Inferior parietal cortex (tissue), 1 donor: Measurements from ENCODE around the gene TARS2.

Experiments used
- DNase-seq: peaks from one replicate; pipeline ENCODE4 v3.0.0-alpha.2; 2016; ENCODE audit errors: extremely low spot score

Gene TARS2

GRCh38 chr1:150508982-150509381 lies 21.8 kb downstream of the TARS2 start:
- no peak for DNase-seq

- DNase-seq, result no peak
These were observed 24.3 kb downstream of the TARS2 start for GRCh38 chr1:150511551-150511950.

GRCh38 chr1:150511985-150512660 lies 24.9 kb downstream of the TARS2 start:
- DNase-seq, result no peak

- DNase-seq, result no peak
These were observed 25.6 kb downstream of the TARS2 start for GRCh38 chr1:150512846-150513245.

- no peak for DNase-seq
These were observed 26.2 kb downstream of the TARS2 start for GRCh38 chr1:150513351-150513791.

- no peak for DNase-seq
These were observed 27.0 kb downstream of the TARS2 start for GRCh38 chr1:150514260-150514659.

GRCh38 chr1:150514913-150515327 lies 27.7 kb downstream of the TARS2 start:
- DNase-seq, result no peak

GRCh38 chr1:150515328-150516049 lies 28.3 kb downstream of the TARS2 start, which contains the start of gene FALEC:
Gene FALEC (plus strand): TSS chr1:150515752.
- peak; percentile 95 for DNase-seq

GRCh38 chr1:150516050-150516591 lies 28.9 kb downstream of the TARS2 start:
- DNase-seq, result peak; percentile 25

- peak; percentile 29 for DNase-seq
These were observed 29.4 kb downstream of the TARS2 start for GRCh38 chr1:150516616-150517015.

GRCh38 chr1:150521196-150521968 lies 34.2 kb downstream of the TARS2 start:
- no peak for DNase-seq

GRCh38 chr1:150525348-150525747 lies 38.1 kb downstream of the TARS2 start:
- DNase-seq, result no peak

- no peak for DNase-seq
These were observed 41.0 kb downstream of the TARS2 start for GRCh38 chr1:150528196-150528595.

- no peak for DNase-seq
These were observed 41.8 kb downstream of the TARS2 start for GRCh38 chr1:150529017-150529416.

GRCh38 chr1:150530491-150531159 lies 43.4 kb downstream of the TARS2 start:
- no peak for DNase-seq

GRCh38 chr1:150532860-150533259 lies 45.6 kb downstream of the TARS2 start:
- no peak for DNase-seq

GRCh38 chr1:150534002-150534401 lies 46.8 kb downstream of the TARS2 start:
- no peak for DNase-seq

- DNase-seq, result no peak
These were observed 48.5 kb downstream of the TARS2 start for GRCh38 chr1:150535511-150536287.

- no peak for DNase-seq
These were observed 49.9 kb downstream of the TARS2 start for GRCh38 chr1:150536836-150537731.
